IMR-90 (cell line): ENCODE results near the gene ITPR3. TPM values are rescaled to one million over a fixed set of nuclear protein-coding genes. Genes with fewer than 3 reads are reported as not detected.
"Not testable (repeated sequence)": the region's sequence is repeated elsewhere in the genome, so short reads cannot be mapped to it uniquely, and the experiment has no call there.

Experiments
- ATAC-seq: fragments of 200-7000 bp; cut with Tn5 transposase; 2 replicates; pipeline ENCODE4 v1.9.1; 2020; ENCODE audit warnings: low read depth, mild to moderate bottlenecking, moderate library complexity
- BruUV-seq: library from RNA; stranded (reverse); fragments of 400-500 nt; replicated peaks from 2 replicates; lab custom pipeline; 2021; lab: Mats Ljungman, UMichigan
- CTCF ChIA-PET: fragments of 300-600 bp; formaldehyde crosslinking; extraction: SDS; loops from one replicate; lab custom pipeline; 2021; ENCODE audit warnings: antibody characterized with exemption; lab: Yijun Ruan, JAX
- POLR2A ChIA-PET: fragments of 300-600 bp; sonication (Branson Sonifier 250); formaldehyde crosslinking; loops from one replicate; lab custom pipeline; 2022; ENCODE audit warnings: antibody characterized with exemption; ENCODE audit not compliant: unreplicated experiment; lab: Charles Lee
- DNase-seq: peaks from one replicate; pipeline ENCODE4 v3.0.0; 2013
- H2AFZ ChIP-seq: replicated peaks from 2 replicates; pipeline ENCODE3; 2013; ENCODE audit warnings: low read length, mild to moderate bottlenecking; ENCODE audit not compliant: poor library complexity
- H2AK5ac ChIP-seq: 2 replicates; pipeline ENCODE4 v1.6.1; 2013; ENCODE audit warnings: low read depth, low read length, inconsistent platforms
- H2AK9ac ChIP-seq: replicated peaks from 2 replicates; pipeline ENCODE3; 2013; ENCODE audit warnings: mild to moderate bottlenecking, low read depth, low read length, moderate library complexity; ENCODE audit not compliant: poor library complexity
- H2BK120ac ChIP-seq: 2 replicates; pipeline ENCODE4 v1.6.1; 2013; ENCODE audit warnings: low read depth, low read length, inconsistent platforms
- H2BK15ac ChIP-seq: 3 replicates; pipeline ENCODE4 v1.6.1; 2013; ENCODE audit warnings: low read depth, low read length, inconsistent platforms
- H2BK20ac ChIP-seq: 2 replicates; pipeline ENCODE4 v1.6.1; 2013; ENCODE audit warnings: low read depth, mild to moderate bottlenecking, inconsistent platforms, low read length, moderate library complexity
- H2BK5ac ChIP-seq: 2 replicates; pipeline ENCODE4 v1.6.1; 2013; ENCODE audit warnings: mild to moderate bottlenecking, low read depth, low read length, inconsistent platforms; ENCODE audit not compliant: poor library complexity, severe bottlenecking
- H3K14ac ChIP-seq: replicated peaks from 2 replicates; pipeline ENCODE4 v1.6.1; 2013; ENCODE audit warnings: low read depth, low read length, inconsistent platforms
- H3K18ac ChIP-seq: 2 replicates; pipeline ENCODE4 v1.6.1; 2013; ENCODE audit warnings: low read depth, low read length, control low read depth
- H3K23ac ChIP-seq: 2 replicates; pipeline ENCODE4 v1.6.1; 2013; ENCODE audit warnings: low read depth, low read length, inconsistent platforms
- H3K27ac ChIP-seq: 2 replicates; pipeline ENCODE4 v1.5.1; 2013; ENCODE audit warnings: mild to moderate bottlenecking, control low read depth, low read length; ENCODE audit not compliant: insufficient read depth
- H3K27me3 ChIP-seq: 2 replicates; pipeline ENCODE4 v1.6.1; 2013; ENCODE audit warnings: low read length; ENCODE audit not compliant: control insufficient read depth, insufficient read depth
- H3K36me3 ChIP-seq: 2 replicates; pipeline ENCODE4 v1.6.1; 2013; ENCODE audit warnings: low read length, mixed read lengths; ENCODE audit not compliant: control insufficient read depth, insufficient read depth
- H3K4ac ChIP-seq: 2 replicates; pipeline ENCODE4 v1.6.1; 2013; ENCODE audit warnings: low read depth, low read length, inconsistent platforms
- H3K4me1 ChIP-seq: 2 replicates; pipeline ENCODE4 v1.6.1; 2013; ENCODE audit warnings: low read length, mixed read lengths; ENCODE audit not compliant: control insufficient read depth, insufficient read depth
- H3K4me2 ChIP-seq: 2 replicates; pipeline ENCODE4 v1.6.1; 2013; ENCODE audit warnings: low read depth, mild to moderate bottlenecking, control low read depth, low read length, moderate library complexity
- H3K4me3 ChIP-seq: 2 replicates; pipeline ENCODE4 v1.5.1; 2013; ENCODE audit warnings: low read depth, mild to moderate bottlenecking, control low read depth, low read length, moderate library complexity; ENCODE audit not compliant: insufficient read depth
- H3K56ac ChIP-seq: 2 replicates; pipeline ENCODE4 v1.6.1; 2013; ENCODE audit warnings: low read length, inconsistent platforms; ENCODE audit not compliant: insufficient read depth; ENCODE audit errors: extremely low read depth
- H3K79me1 ChIP-seq, 2 experiments: 2 replicates each; pipeline ENCODE4 v1.6.1; 2013; ENCODE audit warnings: low read length in 2 of 2, inconsistent platforms in 1 of 2, low read depth in 1 of 2
- H3K9ac ChIP-seq: 2 replicates; pipeline ENCODE4 v1.6.1; 2013; ENCODE audit warnings: low read depth, low read length, control low read depth
- H3K9me1 ChIP-seq: 2 replicates; pipeline ENCODE4 v1.6.1; 2013; ENCODE audit warnings: low read length, inconsistent platforms; ENCODE audit not compliant: insufficient read depth
- H3K9me3 ChIP-seq: 2 replicates; pipeline ENCODE4 v1.6.1; 2013; ENCODE audit warnings: low read length; ENCODE audit not compliant: control insufficient read depth, insufficient read depth
- H4K20me1 ChIP-seq: 2 replicates; pipeline ENCODE4 v1.6.1; 2013; ENCODE audit warnings: low read length, inconsistent platforms; ENCODE audit not compliant: insufficient read depth
- H4K5ac ChIP-seq: 2 replicates; pipeline ENCODE4 v1.6.1; 2013; ENCODE audit warnings: mild to moderate bottlenecking, low read depth, low read length, control low read depth
- H4K8ac ChIP-seq, 2 experiments: 2 replicates each; pipeline ENCODE4 v1.6.1; 2013; ENCODE audit warnings: low read depth in 2 of 2, low read length in 2 of 2, control low read depth in 1 of 2, inconsistent platforms in 1 of 2
- H4K91ac ChIP-seq: 2 replicates; pipeline ENCODE4 v1.6.1; 2013; ENCODE audit warnings: low read depth, low read length, inconsistent platforms; ENCODE audit not compliant: insufficient read depth
- BHLHE40 ChIP-seq: fragments of 150-350 bp; IDR thresholded peaks from 2 replicates; pipeline ENCODE4 v1.6.1; 2016; ENCODE audit warnings: mild to moderate bottlenecking, low read depth, low read length
- CEBPB ChIP-seq: IDR thresholded peaks from 2 replicates; pipeline ENCODE4 v1.6.1; 2012; ENCODE audit warnings: low read depth, low read length, improper control_type of control experiment
- USF2 ChIP-seq: fragments of 150-350 bp; IDR thresholded peaks from 2 replicates; pipeline ENCODE4 v1.6.1; 2017; ENCODE audit warnings: mild to moderate bottlenecking, antibody characterized with exemption, low read length, low read depth
- WGBS, 2 experiments: methylation state at CpG; one replicate each; pipeline versions ENCODE4 v1.1.5 to v1.1.7; 2013; ENCODE audit warnings: missing lambda C conversion rate in 2 of 2; ENCODE audit not compliant: insufficient read length in 1 of 2; ENCODE audit errors: extremely low coverage in 2 of 2; 5-methylcytosine and 5-hydroxymethylcytosine counted together
- dilution Hi-C: fragments of 300-500 bp; cut with HindIII; formaldehyde crosslinking; loops from one replicate; pipeline ENCODE4 v1.14.3; 2018; ENCODE audit warnings: low sequenced_read_pairs; ENCODE audit not compliant: unreplicated experiment
- in situ Hi-C: fragments of 300-500 bp; cut with MboI; formaldehyde crosslinking; loops from 3 replicates; pipeline ENCODE4 v1.14.3; 2019; ENCODE audit warnings: low sequenced_read_pairs, inconsistent platforms, mixed read lengths
- intact Hi-C: fragments of 100-400 bp; cut with micrococcal nuclease; formaldehyde crosslinking; loops from 2 replicates; pipeline ENCODE4 v1.10.0; 2022
- polyA plus RNA-seq, 3 experiments: library from polyadenylated mRNA; depleted of rRNA; stranded (reverse); fragments of >200 nt; gene quantifications; 2 replicates each; pipeline ENCODE4 v1.2.3, GENCODE V29; 2012; ENCODE audit warnings: low replicate concordance in 1 of 3
- total RNA-seq: library from RNA; depleted of rRNA; stranded (reverse); fragments of >200 nt; gene quantifications from 2 replicates; pipeline ENCODE4 v1.2.3, GENCODE V29; 2012

The ITPR3 gene
- total and polyA plus RNA-seq, 2 of the 4 experiments (the other 2 are of a cell fraction): 1.6 to 3.7 TPM

DNA sequence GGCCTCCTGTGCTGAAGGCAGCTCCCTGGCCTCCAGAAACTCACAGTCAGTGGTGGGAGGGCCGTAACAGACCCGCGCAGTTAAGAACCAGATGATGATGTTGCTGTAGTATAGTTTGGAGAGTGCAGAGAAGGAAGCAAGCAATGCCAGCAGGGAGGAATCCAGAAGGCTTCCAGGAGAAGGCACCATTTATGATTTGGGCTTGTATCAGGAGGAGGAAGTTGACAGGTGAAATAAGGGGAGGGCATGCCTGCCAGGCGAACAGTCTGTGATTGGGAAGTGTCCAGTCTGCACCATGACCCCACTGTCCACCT is 27.8 kb upstream of the ITPR3 start (continued):
- no peak for TF ChIP-seq USF2

DNA sequence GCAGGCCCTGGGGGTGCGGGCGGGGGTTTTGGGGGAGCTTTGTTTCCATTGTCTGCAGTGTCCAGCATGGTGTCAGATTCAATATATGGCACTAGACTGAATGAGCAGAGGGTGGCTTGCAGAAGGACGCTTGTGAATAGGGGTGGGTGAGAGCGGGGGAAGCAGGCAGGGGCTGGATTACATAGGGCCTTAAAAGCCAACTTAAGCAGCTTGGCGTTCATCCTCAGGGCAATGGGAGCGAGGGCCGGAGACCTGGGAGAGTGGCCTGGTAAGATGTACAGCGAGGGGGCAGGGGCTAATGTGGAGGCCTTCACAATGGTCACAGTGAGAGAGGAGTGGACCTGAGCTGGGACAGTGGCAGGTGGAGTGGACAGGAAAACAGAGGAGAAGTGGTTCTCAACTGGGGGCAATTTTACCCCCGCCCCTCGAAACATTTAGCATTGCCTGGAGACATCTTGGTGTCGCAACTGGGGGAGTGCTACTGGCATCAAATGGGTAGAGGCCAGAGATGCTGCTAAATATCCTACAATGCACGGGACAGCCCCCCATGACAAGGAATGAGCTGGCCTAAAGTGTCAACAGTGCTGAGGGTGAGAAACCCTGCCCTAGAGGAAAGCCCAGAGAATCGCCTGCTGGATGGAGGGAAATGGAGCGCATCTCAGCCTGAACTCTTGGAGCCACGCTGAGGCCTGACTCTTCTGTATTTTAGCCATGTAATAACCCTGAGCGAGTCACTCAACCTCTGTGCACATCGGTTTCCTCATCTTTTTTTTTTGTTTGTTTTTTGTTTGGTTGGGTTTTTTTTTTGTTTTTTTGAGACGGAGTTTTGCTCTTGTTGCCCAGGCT is 25.9 kb upstream of the ITPR3 start:
- Histone ChIP-seq H3K23ac (no peak overlapping the region), H2BK15ac (no peak overlapping the region), H2BK20ac (no peak overlapping the region), H3K14ac (no peak overlapping the region), H3K9me3 (no peaks in the 10 kb centered on the region), H4K5ac (no peak overlapping the region), H3K9me1 (peaks cover 14% of the 10 kb centered on the region), H3K27ac (no peak overlapping the region), H3K79me1 (no peaks in the 10 kb centered on the region), H3K4me2 (no peak overlapping the region), H3K9ac (no peak overlapping the region), H3K56ac (no peak overlapping the region), H3K27me3 (no peaks in the 10 kb centered on the region), H4K91ac (no peak overlapping the region; the same call in 1 of the 2 replicates), H2BK120ac (no peak overlapping the region), H4K20me1 (no peaks in the 10 kb centered on the region), H3K36me3 (no peaks in the 10 kb centered on the region), H2AK9ac (no peak overlapping the region), H2BK5ac (no peak overlapping the region), H3K4me3 (no peak overlapping the region), H3K18ac (no peak overlapping the region), H4K8ac (no peak overlapping the region), H2AFZ (peak overlapping the region; percentile 33), H2AK5ac (no peak overlapping the region), H3K4me1 (peaks cover 12% of the 10 kb centered on the region), H3K4ac (no peak overlapping the region)
- dilution Hi-C loops (no loop called here), intact Hi-C loops (no loop called here), in situ Hi-C loops (no loop called here)
- peak; percentile 25 for DNase-seq
- no TSS peak for BruUV-seq
- ChIA-PET POLR2A (no interaction called here), CTCF (no interaction called here)
- no peak for ATAC-seq
- TF ChIP-seq CEBPB (0 out of 2 replicates have a peak, but pooled peaks have one; percentile 10), BHLHE40 (no peak)
- WGBS, 2 experiments: 90% methylated on average over 6 of the region's 18 CpGs; no CpG with 5 or more reads in 1 of the 2 experiments

- H4K8ac ChIP-seq, H2BK15ac ChIP-seq, H4K20me1 ChIP-seq, H3K79me1 ChIP-seq, H2AK9ac ChIP-seq, H2BK20ac ChIP-seq, H2AFZ ChIP-seq, H3K9me3 ChIP-seq, POLR2A ChIA-PET, H3K4ac ChIP-seq, ATAC-seq, BruUV-seq, H3K27me3 ChIP-seq, H2AK5ac ChIP-seq, H3K18ac ChIP-seq, H2BK120ac ChIP-seq, H3K4me3 ChIP-seq, H3K56ac ChIP-seq, H3K23ac ChIP-seq, in situ Hi-C loops, DNase-seq, intact Hi-C loops, H4K5ac ChIP-seq, H2BK5ac ChIP-seq, H4K91ac ChIP-seq, H3K9ac ChIP-seq, dilution Hi-C loops, H3K4me1 ChIP-seq, CTCF ChIA-PET, H3K27ac ChIP-seq, H3K36me3 ChIP-seq, H3K4me2 ChIP-seq, H3K9me1 ChIP-seq: not testable (repeated sequence)
- WGBS, 2 experiments: 100% methylated on average over 2 of the region's 5 CpGs; no CpG with 5 or more reads in 1 of the 2 experiments
- 0 out of 2 replicates have a peak overlapping the region, but pooled peaks have one; percentile 9 for H3K14ac ChIP-seq
Observed at GRCh38 chr6:33596894-33597293, 24.2 kb upstream of the ITPR3 start.
